Mucosa of descending colon (tissue), 3 donors: ENCODE data around the gene GSK3B. TPM values are rescaled to one million over a fixed set of nuclear protein-coding genes. Genes with fewer than 3 reads are reported as not detected.

Experiments
- ATAC-seq: fragments of 200-7000 bp; cut with Tn5 transposase; one replicate; pipeline ENCODE4 v1.9.1; 2020; ENCODE audit warnings: mild to moderate bottlenecking, moderate library complexity
- DNase-seq, 3 donors: peaks; one replicate each; pipeline ENCODE4 v3.0.0-alpha.2; 2020
- H3K36me3 ChIP-seq: fragments of 200-600 bp; one replicate; pipeline ENCODE4 v1.8.0; 2021; ENCODE audit warnings: low read depth, mild to moderate bottlenecking
- H3K4me1 ChIP-seq: fragments of 200-600 bp; one replicate; pipeline ENCODE4 v1.8.0; 2021; ENCODE audit warnings: low read depth, mild to moderate bottlenecking
- H3K4me3 ChIP-seq: fragments of 200-600 bp; one replicate; pipeline ENCODE4 v1.8.0; 2021; ENCODE audit warnings: mild to moderate bottlenecking
- H3K9me3 ChIP-seq: fragments of 200-600 bp; one replicate; pipeline ENCODE4 v1.8.0; 2021; ENCODE audit warnings: mild to moderate bottlenecking
- CTCF ChIP-seq: fragments of 200-600 bp; IDR thresholded peaks from one replicate; pipeline ENCODE4 v1.8.0; 2022; ENCODE audit warnings: antibody characterized with exemption, mild to moderate bottlenecking
- intact Hi-C, 2 donors: fragments of 100-400 bp; cut with DNase I in 1 of 2; cut with micrococcal nuclease in 1 of 2; formaldehyde crosslinking; loops; one replicate each; pipeline versions ENCODE4 v1.11.0 to v1.11.1; 2022; cut with DNase I, micrococcal nuclease
- total RNA-seq, 3 donors: library from RNA; stranded (reverse); fragmentation: NEBNext Ultra II Directional in 2 of 3; extraction: Animal tissue kit (Norgen Biotek cat#: 25700) in 2 of 3; gene quantifications; one replicate each; pipeline versions ENCODE4 v1.2.1 to v1.2.4, GENCODE V29; 2021 to 2023
- donor health status: DM: no; HTN: no; CAD: no; lungs with moderate emphysema.
- donor health status: DM: no; HTN: no; CAD: no.
- donor health status: DM: no; HTN: yes; CAD: no.

Gene GSK3B
- total RNA-seq, 3 donors from 2014 or later: 40.1 to 41.9 (median 41.0) TPM

- H3K4me1 ChIP-seq: no peaks in the 10 kb centered on the region
- H3K4me3 ChIP-seq: no peak overlapping the region
- H3K9me3 ChIP-seq: no peaks in the 10 kb centered on the region
- no peak for ATAC-seq
- no peaks in the 10 kb centered on the region for H3K36me3 ChIP-seq
- DNase-seq: no peak
- intact Hi-C loops: no loop called here
- TF ChIP-seq CTCF: no peak
Observed at GRCh38 chr3:119930286-119930685, 164.0 kb downstream of the GSK3B start.

- no peak overlapping the region for H3K4me3 ChIP-seq
- no peak for ATAC-seq
- DNase-seq: no peak
- intact Hi-C loops: no loop called here
- H3K36me3 ChIP-seq: no peaks in the 10 kb centered on the region
- H3K9me3 ChIP-seq: no peaks in the 10 kb centered on the region
- no peak for TF ChIP-seq CTCF
- no peaks in the 10 kb centered on the region for H3K4me1 ChIP-seq
Observed at GRCh38 chr3:119927190-119927589, 167.1 kb downstream of the GSK3B start.

- intact Hi-C loops: no loop called here
Observed at GRCh38 chr3:119924111-119925094, 169.8 kb downstream of the GSK3B start.

GRCh38 chr3:119918992-119919933, 175.0 kb downstream of the GSK3B start:
- TF ChIP-seq CTCF: no peak
- H3K4me1 ChIP-seq: no peaks in the 10 kb centered on the region
- intact Hi-C loops: no loop called here
- no peaks in the 10 kb centered on the region for H3K9me3 ChIP-seq
- H3K4me3 ChIP-seq: no peak overlapping the region
- H3K36me3 ChIP-seq: no peaks in the 10 kb centered on the region
- no peak for DNase-seq
- no peak for ATAC-seq

More at GRCh38 chr3:119924111-119925094, 169.8 kb downstream of the GSK3B start:
- no peak overlapping the region for H3K4me3 ChIP-seq
- ATAC-seq: no peak
- no peaks in the 10 kb centered on the region for H3K9me3 ChIP-seq
- TF ChIP-seq CTCF: no peak
- DNase-seq: no peak
- H3K36me3 ChIP-seq: no peaks in the 10 kb centered on the region
- H3K4me1 ChIP-seq: no peaks in the 10 kb centered on the region

GRCh38 chr3:119913021-119913420, 181.2 kb downstream of the GSK3B start:
- no peak for DNase-seq
- no peak for TF ChIP-seq CTCF
- H3K4me3 ChIP-seq: no peak overlapping the region
- no peaks in the 10 kb centered on the region for H3K9me3 ChIP-seq
- no peak for ATAC-seq
- H3K36me3 ChIP-seq: no peaks in the 10 kb centered on the region
- intact Hi-C loops: no loop called here
- H3K4me1 ChIP-seq: no peaks in the 10 kb centered on the region
